Effector CD4-positive, alpha-beta T cell (primary cell): Measurements from ENCODE around the gene LHPP.

Experiments
- DNase-seq: peaks from one replicate; pipeline ENCODE4 v3.0.0-alpha.2; 2020

LHPP gene

DNA sequence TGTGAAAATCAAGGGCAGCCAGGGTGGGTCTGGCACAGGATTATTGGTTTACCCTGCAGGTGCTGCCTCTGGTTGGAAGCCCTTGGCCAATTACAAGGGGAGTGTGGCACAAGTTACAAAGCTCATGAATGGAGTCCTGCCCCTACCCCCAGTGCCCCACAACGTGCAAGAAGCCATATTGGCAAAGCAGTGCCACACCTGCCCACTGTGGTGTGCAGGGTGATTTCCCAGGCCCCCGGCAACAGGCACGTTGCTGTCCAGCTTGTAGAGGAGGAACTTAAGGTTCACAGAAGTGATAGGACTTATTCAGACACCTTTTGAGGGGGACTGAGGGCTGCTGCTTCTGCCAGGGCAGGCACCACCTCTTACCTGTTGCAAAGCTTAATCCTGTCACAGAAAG lies 11.4 kb downstream of the LHPP start:
- no peak for DNase-seq

DNA sequence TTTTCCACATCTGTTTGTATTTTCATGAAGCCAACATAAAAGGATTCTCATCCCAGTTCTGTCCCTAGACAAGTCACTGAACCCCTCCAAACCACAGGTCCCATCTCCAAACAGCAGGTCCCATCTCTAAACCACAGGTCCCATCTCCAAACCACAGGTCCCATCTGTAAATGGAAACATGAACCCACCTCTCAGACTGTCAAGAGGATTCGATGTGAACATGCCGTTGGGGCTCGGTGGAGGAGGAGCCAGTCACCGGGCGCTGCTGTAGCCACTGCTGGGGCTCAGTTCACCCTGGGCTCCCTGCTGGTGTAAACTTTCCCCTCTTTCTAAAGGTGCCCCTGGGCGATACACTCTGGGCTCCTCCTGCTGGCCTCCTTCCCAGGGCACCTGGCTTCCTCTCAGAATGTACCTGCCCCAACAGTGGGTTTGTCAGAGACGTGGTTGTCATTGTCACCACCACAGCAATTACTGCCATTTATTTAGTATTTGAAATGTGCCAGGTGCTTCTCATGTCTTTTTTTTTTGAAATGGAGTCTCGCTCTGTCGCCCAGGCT lies 13.0 kb downstream of the LHPP start:
- no peak for DNase-seq

DNA sequence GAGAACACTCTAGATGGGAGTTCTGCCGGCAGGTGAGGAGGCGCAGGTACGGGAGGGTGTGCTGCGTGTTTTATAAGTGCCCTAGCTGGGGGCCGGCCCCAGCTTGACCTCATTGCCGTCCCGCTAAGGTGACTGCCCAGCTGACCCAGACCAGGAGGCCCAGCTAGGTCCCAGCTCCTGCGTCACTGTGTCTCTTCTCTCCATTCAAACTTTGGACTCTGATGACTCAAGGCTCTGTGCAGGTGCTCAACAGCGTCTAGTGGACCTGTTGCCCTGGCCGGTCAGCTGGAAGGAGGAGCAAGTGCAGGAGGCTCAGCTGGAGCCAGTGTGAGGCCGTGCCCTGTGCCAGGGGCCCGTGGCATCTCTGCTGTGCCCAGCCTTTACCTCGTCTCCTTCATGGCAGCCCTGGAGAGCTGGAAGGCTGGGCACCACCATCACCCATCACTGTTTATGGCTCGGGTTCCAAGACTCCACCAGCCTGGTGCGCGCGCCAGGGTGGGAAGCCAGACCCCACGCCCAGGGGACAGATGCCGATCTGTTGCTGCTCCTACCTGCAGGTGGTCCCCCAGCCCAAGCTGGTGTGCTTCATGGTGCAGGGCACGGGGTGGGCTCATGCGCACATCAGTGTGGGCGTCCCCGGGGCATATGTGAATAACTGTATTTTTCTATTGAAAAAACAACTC lies 14.6 kb downstream of the LHPP start:
- no peak for DNase-seq

DNA sequence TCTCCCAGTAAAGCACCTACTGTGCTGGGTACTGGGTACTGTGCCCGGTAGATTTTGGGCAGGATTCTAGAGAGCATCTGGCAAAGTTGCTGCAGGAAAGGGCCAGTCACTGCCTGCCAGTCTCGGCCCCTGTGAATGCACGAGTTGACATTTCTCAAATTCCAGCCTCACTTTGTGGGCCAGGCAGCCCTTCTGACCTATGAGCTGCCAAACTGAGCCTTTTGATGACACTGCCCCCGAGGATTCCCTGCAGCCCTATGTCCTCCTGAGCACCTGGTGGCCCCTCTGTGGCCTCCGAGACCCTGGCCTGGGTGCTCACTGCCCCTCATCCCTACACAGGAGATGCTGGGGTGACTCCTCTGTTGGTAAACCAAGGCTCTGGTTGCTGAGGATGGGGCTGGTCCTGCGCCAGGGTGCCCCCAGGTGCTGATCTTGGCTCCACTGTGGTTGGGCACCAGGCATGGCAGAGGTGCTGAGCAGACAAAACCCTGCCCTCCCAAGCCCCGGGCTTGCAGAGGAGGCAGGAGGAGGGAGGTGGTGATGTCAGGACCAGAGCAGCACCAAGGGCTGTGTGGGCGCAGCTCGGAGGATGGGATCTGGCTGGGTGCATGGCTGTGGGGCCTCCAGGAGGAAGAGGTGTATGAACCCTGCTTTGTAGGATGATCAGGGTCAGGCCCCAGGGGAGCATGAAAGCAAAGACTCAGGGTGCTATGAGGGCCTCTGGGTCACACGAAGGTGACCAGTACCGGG lies 16.2 kb downstream of the LHPP start:
- no peak for DNase-seq

DNA sequence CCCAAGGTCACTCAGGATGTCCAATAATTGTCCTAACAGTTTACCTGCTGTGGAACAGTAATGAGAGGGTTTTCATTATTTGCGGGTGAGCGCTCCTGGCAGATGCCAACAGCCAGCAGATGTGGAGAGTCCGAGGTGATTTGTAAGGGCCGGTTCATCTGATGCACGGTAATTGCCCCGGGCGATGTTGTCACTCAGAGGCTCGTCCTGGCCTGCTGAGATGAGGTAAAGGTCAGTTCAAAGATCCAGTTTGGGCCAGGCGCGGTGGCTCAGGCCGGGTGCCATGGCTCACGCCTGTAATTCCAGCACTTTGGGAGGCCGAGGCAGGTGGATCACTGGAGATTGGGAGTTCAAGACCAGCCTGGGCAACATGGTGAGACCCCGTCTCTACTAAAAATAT lies 16.9 kb downstream of the LHPP start:
- DNase-seq = no peak

DNA sequence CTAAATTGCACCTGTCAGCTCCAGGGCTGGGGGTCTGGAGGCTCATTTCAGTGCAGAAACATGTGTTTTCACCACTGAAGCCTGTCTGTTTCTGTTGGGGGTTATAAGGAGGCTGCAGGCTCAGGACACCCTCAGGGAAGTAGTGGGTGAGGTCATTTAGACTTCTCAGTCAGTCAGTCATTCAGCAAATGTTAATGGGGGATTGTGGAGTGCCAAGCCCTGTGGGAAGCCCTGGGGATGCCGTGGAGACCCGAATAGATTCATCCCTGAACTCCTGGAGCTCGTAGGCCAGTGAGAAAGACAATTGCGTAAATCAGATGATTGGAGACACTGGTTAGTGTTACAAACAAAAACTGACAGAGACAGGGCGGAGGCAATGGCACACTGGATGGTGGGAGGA lies 19.2 kb downstream of the LHPP start:
- DNase-seq = no peak

DNA sequence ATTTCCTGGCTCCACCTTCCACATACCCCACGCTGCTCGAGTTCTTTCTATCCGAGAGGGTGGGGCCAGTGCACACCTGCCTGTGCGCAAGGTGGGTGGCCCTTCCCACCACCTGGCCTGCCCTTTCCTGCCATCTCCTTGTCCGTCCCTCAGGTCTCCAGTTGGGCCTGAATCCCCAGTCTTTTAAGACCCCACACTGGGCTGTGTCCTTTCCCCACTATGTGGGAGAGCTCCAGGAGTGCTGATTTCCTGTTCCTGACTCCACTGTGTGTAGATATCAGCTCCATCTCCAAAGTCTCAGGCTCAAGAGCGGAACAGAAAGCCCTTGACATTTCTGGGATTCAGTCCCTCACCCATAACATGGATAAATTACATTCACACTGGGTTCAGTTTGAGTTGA lies 20.1 kb downstream of the LHPP start:
- DNase-seq = no peak

DNA sequence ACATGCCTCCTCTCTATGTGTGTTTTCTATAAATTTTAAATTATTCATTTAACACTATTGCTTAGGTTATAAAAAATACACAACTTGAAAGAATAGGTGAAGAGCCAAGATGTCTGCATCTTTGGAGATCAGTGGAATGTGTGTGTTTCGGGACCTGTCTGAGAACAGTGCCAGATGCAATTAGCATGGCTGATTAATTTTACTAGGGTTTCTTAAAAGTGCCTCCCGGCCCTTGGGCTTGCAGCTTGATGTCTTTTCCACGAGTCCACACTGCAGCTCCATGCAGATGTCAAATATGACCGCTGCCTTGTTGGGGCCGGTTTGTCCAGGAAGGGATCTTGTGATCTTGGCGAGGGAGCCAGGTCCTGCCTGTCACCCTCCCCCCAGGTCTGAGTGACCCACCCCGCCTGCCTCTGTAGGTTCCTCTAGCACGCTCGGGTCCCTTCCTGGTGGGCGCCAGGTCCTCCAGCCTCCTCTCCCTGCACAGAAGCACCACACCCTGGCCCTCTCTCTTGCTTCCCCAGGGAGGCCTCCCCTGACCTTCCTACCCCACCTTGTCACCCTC lies 20.7 kb downstream of the LHPP start:
- no peak for DNase-seq

DNA sequence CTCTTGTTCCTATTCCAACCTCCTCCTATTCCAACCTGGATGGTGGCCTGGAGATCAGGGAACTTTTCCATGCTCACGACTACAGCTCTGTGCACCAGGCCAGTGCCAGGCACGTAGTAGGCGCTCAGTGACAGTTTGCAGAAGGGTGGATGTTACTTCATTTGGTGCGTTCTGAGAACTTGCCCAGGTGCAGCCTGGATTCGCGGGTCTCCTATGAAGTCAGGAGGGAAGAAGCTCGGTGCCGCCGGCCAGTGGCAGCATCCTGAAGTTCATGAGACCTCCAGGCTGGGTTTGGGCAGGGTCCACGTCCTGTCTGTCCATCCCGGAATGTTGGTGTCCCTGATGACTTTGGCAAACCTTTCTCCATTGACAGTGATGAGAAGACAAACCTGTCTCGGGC lies 21.3 kb downstream of the LHPP start:
- no peak for DNase-seq

DNA sequence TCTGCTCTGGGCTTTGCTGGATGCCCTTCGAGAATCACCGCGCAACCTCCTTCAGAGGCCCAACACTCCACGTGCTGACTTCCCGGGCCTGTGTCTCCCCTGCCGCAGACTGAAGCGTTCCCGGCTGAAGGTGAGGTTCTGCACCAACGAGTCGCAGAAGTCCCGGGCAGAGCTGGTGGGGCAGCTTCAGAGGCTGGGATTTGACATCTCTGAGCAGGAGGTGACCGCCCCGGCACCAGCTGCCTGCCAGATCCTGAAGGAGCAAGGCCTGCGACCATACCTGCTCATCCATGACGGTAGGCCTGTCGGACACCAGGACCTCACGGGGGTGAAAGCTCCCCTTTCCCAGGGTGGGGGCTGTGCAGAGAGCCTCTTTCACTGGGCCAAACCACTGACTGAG lies 22.4 kb downstream of the LHPP start:
- no peak for DNase-seq

DNA sequence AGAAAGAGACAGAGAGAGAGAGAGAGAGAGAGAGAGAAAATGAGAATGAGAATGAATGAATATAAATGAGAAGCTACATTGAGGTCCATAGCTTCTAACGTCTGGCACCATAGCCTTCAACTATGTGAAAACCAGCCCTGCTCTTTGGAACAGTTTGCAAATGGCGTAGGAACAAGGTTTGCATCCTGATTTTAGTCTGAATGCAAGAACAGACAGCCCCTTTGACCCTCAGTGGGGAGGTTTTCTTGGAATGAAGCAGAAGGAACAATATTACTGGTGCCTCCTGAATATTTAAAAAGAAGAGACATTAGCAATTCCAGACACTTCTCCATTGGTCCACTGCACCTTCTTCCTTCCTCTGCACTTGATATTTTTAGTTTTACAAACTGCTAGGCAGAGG lies 23.0 kb downstream of the LHPP start:
- no peak for DNase-seq

DNA sequence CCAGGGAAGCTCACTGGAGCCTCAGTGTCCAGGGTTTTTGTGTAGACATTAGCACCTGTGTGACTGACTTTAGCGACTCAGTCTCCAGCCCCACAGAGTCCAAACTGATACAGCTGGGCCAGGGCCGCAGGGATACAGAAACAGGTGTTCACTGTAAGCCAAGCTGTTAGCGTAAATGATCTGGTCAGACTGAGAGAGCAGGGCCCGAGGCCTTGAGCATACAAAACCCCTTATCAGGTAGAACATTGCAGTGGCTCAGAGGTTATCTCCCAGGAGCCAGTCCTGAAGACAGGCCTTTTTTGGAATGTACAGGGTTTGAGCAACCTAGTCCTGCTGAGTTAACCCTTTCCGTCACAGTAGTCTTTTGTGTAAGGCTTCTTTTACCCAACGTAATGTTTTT lies 25.0 kb downstream of the LHPP start:
- no peak for DNase-seq

DNA sequence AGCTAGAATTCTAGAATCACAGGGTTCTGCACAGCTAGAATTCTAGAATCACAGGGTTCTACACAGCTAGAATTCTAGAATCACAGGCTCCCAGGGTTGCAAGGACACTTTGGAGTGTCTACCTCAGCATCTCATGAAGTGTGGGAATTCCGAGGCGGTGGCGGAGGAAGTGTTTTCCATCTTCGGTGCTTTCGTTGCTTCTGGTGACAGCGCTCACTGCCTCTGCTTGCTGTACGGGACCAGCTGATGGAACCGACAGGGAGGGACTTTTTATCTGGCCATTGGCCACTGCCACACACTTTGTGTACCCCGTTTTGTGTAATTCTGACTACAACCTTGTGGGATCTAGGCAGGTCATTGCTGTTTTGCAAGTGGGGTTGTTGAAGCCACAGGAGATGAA lies 29.5 kb downstream of the LHPP start:
- no peak for DNase-seq

DNA sequence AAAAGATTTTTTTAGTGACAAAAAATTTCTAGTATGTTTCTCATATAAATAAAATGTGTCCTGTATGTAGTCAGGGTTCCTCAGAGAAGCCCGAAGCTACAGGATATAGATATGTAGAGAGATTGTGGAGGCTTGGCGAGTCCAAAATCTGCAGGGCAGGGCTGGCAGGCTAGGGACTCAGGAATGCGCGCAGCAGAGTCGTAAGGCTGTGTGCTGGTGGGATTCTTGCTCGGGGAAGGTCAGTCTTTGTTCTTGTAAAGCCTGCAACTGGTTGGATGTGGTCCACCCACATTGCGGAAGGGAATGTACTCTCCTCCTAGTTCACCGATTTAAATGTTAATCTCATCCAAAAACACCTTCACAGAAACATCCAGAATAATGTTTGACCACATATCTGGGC lies 30.6 kb downstream of the LHPP start:
- DNase-seq = no peak

DNA sequence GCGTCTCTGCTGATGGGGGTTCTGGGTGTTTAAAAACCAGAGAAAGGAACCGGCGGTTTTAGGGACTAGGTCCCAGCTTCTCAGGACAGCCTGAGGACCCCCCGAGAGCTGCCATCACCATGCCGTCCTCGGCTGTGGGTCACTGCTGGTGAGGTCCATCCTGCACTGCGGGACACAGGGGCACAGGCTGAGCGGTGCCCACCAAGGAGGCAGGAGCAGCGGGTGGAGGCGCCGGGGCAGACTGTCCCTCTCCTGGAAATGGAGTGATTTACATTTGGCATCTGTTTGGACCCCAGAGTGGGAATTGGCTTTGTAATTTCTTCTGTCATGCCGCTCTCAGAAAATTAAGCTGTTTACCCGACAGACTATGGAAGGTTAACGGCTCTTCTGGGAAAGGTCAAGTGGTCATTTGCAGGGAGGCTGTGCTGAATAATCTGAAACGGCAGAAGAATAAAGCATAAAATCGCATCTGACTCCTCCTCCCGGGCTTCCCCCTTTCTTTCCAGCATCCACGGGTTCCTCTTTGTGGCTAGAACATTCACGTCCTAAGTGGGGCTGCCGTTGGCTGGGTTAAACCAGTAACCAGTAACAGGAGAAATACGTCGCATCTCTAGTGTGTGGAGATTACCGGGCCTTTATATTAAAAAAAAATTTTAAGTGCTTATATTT lies 31.7 kb downstream of the LHPP start:
- no peak for DNase-seq

DNA sequence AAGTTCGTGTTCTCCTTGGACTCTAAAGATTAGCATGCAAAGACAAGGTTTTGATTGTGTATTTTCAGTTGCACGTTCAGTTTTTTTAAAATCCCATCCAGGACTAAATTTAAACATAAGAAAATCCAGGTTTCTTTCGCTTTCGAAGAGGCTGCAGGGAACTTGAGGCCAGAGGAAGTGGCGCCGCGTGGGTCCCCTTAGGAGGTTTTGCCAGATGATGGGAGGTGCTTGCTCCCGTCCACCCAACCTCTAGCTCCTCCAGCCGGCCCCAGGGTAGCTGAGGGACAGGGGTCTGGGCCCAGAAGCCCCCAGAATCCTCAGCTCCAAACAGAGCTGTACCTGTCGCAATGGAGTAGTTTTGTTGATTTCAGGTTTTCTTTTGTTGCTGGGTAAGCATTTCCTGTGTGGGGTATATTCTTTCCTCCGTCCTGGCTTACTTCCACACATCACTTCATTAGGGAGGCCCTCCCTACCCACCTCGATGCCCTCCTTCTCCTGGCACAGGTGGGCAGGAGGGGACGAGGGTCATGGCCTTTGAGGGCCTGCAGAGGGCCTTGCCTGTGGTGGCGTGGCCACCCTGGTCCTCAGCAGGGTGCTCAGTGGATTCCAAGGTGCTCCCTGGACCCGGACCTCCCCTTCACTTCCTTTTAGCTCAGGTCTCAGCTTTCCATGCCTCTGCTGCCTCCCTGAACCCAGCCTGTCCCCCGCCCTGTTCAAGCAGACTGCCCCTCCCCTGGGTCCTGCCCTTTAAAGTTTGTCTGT lies 32.6 kb downstream of the LHPP start:
- no peak for DNase-seq

DNA sequence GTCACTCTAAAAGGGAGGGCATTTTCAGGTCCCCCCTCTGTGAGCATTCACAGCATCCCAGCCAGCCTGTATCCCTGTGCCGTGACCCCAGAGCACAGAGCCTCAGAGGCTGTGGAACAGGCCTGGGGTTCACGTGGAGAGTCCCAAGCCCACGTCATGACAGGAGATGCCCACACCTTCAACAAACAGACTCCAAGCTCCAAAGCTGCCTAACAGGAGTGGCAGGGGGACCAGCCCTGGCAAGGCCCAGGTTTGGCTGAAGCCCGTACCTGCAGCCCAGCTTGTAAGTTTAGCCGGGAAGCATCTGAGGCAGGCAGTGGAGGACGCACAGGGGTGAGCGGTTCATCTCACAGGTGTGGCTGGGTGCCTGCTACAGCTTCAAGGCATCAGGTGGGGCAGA lies 33.5 kb downstream of the LHPP start:
- DNase-seq = no peak

DNA sequence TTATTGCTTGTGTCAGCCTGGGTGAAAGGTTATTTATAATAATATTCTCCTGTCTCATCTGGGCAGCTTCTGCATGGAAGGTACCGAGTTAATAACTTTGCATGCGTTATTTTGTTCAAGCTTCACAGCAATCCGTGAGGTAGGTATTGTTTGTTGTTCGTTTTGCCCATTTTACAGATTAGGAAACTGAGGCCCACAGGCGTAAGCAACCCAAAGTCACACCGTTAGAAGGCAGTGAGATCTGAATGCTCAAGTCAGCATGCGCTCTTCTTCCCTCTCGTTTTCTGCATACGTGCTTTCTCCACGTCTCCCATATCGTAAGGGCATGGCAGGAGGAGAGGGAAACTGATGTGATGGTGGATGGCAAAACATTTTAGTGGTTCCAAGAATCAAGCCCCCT lies 34.1 kb downstream of the LHPP start:
- DNase-seq = no peak

DNA sequence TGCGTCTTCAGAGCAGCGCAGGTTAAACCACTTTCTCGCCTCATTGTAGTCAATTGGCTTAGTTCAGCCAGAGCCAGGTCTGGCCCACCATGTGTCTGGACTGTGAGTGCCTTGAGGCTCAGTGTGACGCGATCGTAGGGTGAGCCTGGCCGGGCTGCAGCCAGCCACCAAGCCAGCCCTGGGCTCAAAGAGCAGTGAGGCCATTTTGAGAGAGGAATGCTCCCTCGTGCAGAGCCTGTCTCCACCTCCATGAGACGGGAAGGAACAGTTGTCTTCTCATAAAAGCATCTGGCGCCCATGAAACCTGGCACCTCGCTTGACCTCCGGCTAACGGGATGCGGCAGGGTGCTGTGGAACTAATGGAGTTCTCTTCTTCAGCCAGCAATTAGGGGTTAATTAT lies 34.5 kb downstream of the LHPP start:
- DNase-seq = no peak

DNA sequence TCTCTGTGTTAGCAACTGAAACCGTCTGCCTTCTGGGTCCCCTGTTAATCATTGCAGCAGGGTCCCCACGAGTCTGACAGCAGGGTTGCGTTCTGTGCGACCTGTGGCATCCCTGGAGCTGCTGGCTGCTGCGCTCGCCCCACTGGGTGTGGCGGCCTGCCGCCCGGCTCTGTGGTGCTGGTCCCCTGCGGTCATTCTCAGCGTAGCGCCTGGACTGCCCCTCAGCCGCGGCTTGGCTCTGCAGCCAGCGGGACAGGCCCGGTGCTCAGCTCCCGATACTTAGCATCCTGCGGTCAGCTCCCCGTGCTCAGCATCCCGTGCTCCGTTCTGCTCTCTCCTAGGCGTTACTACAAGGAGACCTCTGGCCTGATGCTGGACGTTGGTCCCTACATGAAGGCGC lies 35.0 kb downstream of the LHPP start:
- DNase-seq = no peak

DNA sequence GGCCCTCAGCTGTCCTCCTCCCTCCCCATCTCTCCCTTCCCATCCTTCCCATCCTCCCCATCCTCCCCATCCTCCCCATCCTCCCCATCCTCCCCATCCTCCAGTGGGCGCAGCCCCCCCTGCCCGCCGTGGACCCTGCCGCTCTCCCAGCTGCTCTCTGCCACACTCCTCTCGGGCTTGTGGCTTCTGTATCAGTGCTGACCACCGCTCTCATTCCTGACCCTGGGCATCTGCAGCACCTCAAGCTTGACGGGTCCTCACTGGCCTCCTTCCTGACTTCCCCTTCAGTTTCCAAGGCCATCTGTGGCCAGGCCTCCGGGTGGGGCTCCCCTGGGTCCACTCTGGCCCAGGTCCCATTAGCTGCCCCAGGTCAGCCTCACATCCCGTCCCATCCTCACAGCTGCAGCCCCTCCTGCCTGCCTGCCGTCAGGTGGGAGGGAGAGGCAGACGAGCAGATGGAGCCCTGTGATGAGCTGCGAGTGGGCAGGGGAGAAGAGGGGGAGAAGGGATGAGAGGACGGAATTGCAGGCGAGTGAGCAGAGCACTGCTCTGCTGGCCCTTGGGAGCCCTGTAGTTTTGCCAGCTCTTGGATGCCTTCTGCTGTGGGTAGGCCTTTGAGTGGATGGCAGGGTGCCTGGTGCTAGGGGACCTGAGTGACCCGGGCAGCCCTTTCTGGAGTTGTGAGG lies 35.7 kb downstream of the LHPP start:
- DNase-seq = no peak

DNA sequence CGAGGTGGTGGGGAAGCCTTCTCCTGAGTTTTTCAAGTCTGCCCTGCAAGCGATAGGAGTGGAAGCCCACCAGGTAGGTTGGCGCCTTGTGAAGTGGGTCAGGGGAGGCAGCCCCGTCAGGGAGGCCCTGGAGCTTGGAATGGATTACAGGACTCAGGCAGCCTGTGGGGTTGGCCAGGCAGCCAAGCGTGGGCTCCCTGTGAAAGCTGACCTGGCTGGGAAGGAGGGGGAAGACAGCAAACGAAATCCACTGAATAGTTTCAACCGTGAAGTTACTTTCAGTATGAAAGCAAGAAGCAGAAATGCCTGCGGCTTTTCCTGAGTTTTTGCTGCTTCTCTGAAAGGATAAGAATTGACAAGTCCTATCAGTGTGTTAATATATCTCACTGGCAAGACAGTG lies 36.4 kb downstream of the LHPP start:
- no peak for DNase-seq
